Stimulated activated memory B cell treated with anti-CD40 and anti-IgM and Interleukin-4, amounts not matched to agents 10 μg/mL and 1 μg/mL and 100 μg/mL, for 72 hours (primary cell): ENCODE data around the gene SLC44A1.
A peak's percentile ranks its signal among the peaks of the same experiment; 100 is the strongest.

Experiments
- ATAC-seq: fragments of 150-1000 bp; cut with Tn5 transposase; 2 replicates; pipeline ENCODE4 v1.10.0; 2021
- H3K27ac Mint-ChIP-seq: one replicate; pipeline ENCODE4 v1.8.0; 2022; ENCODE audit warnings: mild to moderate bottlenecking, mixed read lengths
- H3K27me3 Mint-ChIP-seq: one replicate; pipeline ENCODE4 v1.8.0; 2022; ENCODE audit warnings: mixed read lengths
- H3K36me3 Mint-ChIP-seq: one replicate; pipeline ENCODE4 v1.8.0; 2022; ENCODE audit warnings: mixed read lengths
- H3K4me1 Mint-ChIP-seq: one replicate; pipeline ENCODE4 v1.8.0; 2022; ENCODE audit warnings: mixed read lengths
- H3K4me3 Mint-ChIP-seq: one replicate; pipeline ENCODE4 v1.8.0; 2022; ENCODE audit warnings: mild to moderate bottlenecking, moderate library complexity, mixed read lengths
- H3K9me3 Mint-ChIP-seq: one replicate; pipeline ENCODE4 v1.8.0; 2022; ENCODE audit warnings: mixed read lengths

SLC44A1 gene

GRCh38 chr9:105232207-105232606, 12.2 kb upstream of the SLC44A1 start:
- H3K9me3 Mint-ChIP-seq, result no peaks in the 10 kb centered on the region
- H3K27ac Mint-ChIP-seq, result no peak overlapping the region
- ATAC-seq, result no peak
- H3K27me3 Mint-ChIP-seq, result no peaks in the 10 kb centered on the region
- H3K4me3 Mint-ChIP-seq, result no peak overlapping the region
- H3K4me1 Mint-ChIP-seq, result no peaks in the 10 kb centered on the region
- no peaks in the 10 kb centered on the region for H3K36me3 Mint-ChIP-seq

DNA sequence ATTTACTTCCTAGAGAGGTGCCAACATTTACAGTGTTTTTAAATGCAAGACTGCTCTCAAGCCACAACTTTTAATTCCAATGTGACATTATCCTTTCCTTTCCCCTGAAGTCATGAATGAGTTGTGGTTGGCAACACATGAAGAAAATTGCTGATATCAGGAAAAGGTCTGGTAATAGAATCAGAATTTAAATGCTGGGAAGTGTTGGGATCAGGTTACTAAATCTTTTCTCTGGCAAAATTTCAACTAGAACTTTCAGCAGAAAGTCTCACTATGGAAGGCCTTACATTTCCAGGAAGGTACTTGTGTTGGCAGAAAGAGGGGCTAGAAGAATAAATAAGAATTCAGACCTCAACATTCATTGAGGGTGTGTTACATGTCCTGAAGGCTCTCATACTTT, 10.6 kb upstream of the SLC44A1 start:
- Mint-ChIP-seq H3K36me3 (no peaks in the 10 kb centered on the region), H3K4me1 (no peaks in the 10 kb centered on the region), H3K27me3 (no peaks in the 10 kb centered on the region), H3K4me3 (no peak overlapping the region), H3K9me3 (no peaks in the 10 kb centered on the region), H3K27ac (no peak overlapping the region)
- no peak for ATAC-seq

- ATAC-seq, result no peak
- H3K27ac Mint-ChIP-seq, result no peak overlapping the region
- no peaks in the 10 kb centered on the region for H3K9me3 Mint-ChIP-seq
- H3K4me1 Mint-ChIP-seq, result no peaks in the 10 kb centered on the region
- no peaks in the 10 kb centered on the region for H3K36me3 Mint-ChIP-seq
- no peak overlapping the region for H3K4me3 Mint-ChIP-seq
- H3K27me3 Mint-ChIP-seq, result peaks cover 10% of the 10 kb centered on the region
Measured at GRCh38 chr9:105236261-105236660, 8.2 kb upstream of the SLC44A1 start.

DNA sequence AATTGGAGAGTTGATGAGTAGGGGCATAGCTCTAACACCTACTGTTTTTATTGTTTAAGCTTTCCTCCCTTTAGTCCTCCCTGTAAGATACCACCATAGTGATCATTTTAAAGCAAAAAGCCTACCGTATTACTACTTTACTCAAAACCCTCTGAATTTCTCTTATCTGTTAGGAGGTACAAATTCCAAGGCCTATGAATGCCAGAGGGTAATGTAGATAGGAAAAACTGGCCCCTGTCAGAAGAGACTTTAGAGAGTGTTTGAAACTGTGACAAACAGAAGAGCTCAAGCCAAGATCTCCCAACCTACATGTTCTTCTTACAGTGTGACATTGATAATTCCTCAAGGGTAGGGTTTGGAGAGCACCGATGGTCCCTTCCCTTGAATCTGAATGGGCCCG, 7.2 kb upstream of the SLC44A1 start:
- Mint-ChIP-seq H3K27ac (no peak overlapping the region), H3K36me3 (no peaks in the 10 kb centered on the region), H3K4me1 (peaks cover 1% of the 10 kb centered on the region), H3K9me3 (no peaks in the 10 kb centered on the region), H3K27me3 (peaks cover 10% of the 10 kb centered on the region), H3K4me3 (no peak overlapping the region)
- ATAC-seq, result no peak

DNA sequence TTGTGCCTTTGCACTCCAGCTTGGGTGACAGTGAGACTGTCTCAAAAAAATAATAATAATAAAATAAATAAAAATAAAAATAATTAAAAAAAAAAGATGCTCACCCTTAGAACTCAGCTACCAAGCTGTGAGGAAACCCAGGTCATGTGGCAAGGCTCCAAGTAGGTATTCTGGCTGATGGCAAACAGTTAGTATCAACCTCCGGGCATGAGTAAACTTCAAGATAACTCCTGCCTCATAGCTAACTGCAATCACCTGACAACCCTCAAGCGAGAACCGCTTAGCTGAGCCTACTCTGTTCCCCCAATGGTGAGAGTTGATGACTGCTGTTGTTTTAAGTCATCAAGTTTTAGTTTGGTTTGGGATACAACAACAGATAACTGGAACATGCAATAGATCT, 6.1 kb upstream of the SLC44A1 start:
- Mint-ChIP-seq H3K4me3 (no peak overlapping the region), H3K9me3 (no peaks in the 10 kb centered on the region), H3K27me3 (peaks cover 10% of the 10 kb centered on the region), H3K36me3 (no peaks in the 10 kb centered on the region), H3K27ac (no peak overlapping the region), H3K4me1 (peaks cover 10% of the 10 kb centered on the region)
- ATAC-seq, result no peak

GRCh38 chr9:105241356-105242043, 3.0 kb upstream of the SLC44A1 start:
- Mint-ChIP-seq H3K27me3 (peaks cover 10% of the 10 kb centered on the region), H3K27ac (no peak overlapping the region), H3K36me3 (no peaks in the 10 kb centered on the region), H3K4me1 (peaks cover 25% of the 10 kb centered on the region), H3K9me3 (no peaks in the 10 kb centered on the region), H3K4me3 (no peak overlapping the region)
- no peak for ATAC-seq

- Mint-ChIP-seq H3K4me1 (peaks cover 25% of the 10 kb centered on the region), H3K27ac (no peak overlapping the region), H3K36me3 (no peaks in the 10 kb centered on the region), H3K27me3 (peaks cover 10% of the 10 kb centered on the region), H3K9me3 (no peaks in the 10 kb centered on the region), H3K4me3 (no peak overlapping the region)
- no peak for ATAC-seq
Measured at GRCh38 chr9:105242062-105242461, 2.4 kb upstream of the SLC44A1 start.

DNA sequence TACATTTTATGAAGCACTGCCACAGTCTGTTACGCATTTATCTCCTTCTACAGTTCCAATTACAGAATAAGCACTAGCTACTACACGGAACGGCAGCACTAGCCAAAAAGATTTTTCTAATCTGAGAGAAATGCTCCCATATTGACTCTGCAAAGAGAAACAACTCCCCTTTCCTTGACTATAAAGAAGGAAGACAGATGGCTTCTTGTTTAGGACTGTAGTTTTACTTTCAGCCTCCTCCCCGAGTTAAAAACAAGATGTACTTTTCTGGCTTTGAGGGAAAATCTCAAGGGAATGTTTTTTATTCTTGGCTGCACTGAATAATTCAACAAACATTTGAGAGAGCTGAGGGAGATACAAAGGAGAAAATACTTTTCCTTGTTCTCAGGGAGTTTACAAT, 1.9 kb upstream of the SLC44A1 start:
- no peaks in the 10 kb centered on the region for H3K36me3 Mint-ChIP-seq
- H3K4me3 Mint-ChIP-seq, result no peak overlapping the region
- no peak overlapping the region for H3K27ac Mint-ChIP-seq
- no peaks in the 10 kb centered on the region for H3K9me3 Mint-ChIP-seq
- peaks cover 10% of the 10 kb centered on the region for H3K27me3 Mint-ChIP-seq
- H3K4me1 Mint-ChIP-seq, result peaks cover 25% of the 10 kb centered on the region
- ATAC-seq, result no peak

DNA sequence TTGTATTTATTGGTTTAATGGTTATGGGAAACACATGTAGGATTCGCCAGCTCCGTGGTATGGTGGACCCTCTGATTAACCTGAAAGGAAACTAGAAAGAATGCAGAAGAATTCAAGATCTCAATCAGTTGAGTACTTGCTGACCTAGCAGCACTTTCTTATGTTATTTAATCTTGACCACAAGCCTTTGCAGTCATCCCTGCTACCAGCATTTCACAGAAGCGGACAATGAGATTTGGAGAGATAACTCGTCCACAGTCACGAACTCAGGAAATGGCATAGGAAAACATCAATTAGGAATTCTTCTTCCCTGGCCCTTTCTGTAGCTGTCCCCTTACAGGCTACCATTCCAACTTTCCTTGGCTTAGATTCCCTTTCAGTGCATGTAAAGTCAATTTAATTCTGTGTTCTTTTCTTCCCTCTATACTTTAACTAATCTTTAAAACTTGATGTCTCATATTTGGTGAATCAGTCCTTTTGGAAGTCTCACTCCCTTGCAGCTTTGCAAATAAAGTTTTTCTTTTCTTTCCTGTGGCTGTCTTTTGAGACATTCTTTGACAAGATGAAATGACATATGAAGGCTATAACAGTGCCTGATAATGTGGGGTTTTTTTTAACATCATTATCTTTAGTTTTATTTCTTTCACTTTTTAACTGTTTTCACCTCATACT, 1.3 kb upstream of the SLC44A1 start:
- Mint-ChIP-seq H3K36me3 (no peaks in the 10 kb centered on the region), H3K9me3 (no peaks in the 10 kb centered on the region), H3K27me3 (peaks cover 10% of the 10 kb centered on the region), H3K27ac (no peak overlapping the region), H3K4me1 (peaks cover 25% of the 10 kb centered on the region), H3K4me3 (no peak overlapping the region)
- ATAC-seq, result no peak

- H3K4me1 Mint-ChIP-seq, result peaks cover 25% of the 10 kb centered on the region
- H3K4me3 Mint-ChIP-seq, result peak overlapping the region; percentile 95
- peak overlapping the region; percentile 90 for H3K27ac Mint-ChIP-seq
- peak; percentile 84 for ATAC-seq
- H3K27me3 Mint-ChIP-seq, result peaks cover 9% of the 10 kb centered on the region
- no peaks in the 10 kb centered on the region for H3K36me3 Mint-ChIP-seq
- no peaks in the 10 kb centered on the region for H3K9me3 Mint-ChIP-seq
Measured at GRCh38 chr9:105244734-105245028, 230 bp downstream of the SLC44A1 start.

GRCh38 chr9:105245029-105245890, 809 bp downstream of the SLC44A1 start:
- no peaks in the 10 kb centered on the region for H3K36me3 Mint-ChIP-seq
- H3K9me3 Mint-ChIP-seq, result no peaks in the 10 kb centered on the region
- H3K27ac Mint-ChIP-seq, result peak overlapping the region; percentile 90
- peaks cover 25% of the 10 kb centered on the region for H3K4me1 Mint-ChIP-seq
- H3K4me3 Mint-ChIP-seq, result peak overlapping the region; percentile 95
- H3K27me3 Mint-ChIP-seq, result peaks cover 3% of the 10 kb centered on the region
- peak; percentile 28 for ATAC-seq

GRCh38 chr9:105245891-105246161, 1.4 kb downstream of the SLC44A1 start:
- Mint-ChIP-seq H3K27me3 (no peaks in the 10 kb centered on the region), H3K27ac (peak overlapping the region; percentile 90), H3K36me3 (no peaks in the 10 kb centered on the region), H3K9me3 (no peaks in the 10 kb centered on the region), H3K4me1 (peaks cover 25% of the 10 kb centered on the region), H3K4me3 (peak overlapping the region; percentile 95)
- no peak for ATAC-seq

DNA sequence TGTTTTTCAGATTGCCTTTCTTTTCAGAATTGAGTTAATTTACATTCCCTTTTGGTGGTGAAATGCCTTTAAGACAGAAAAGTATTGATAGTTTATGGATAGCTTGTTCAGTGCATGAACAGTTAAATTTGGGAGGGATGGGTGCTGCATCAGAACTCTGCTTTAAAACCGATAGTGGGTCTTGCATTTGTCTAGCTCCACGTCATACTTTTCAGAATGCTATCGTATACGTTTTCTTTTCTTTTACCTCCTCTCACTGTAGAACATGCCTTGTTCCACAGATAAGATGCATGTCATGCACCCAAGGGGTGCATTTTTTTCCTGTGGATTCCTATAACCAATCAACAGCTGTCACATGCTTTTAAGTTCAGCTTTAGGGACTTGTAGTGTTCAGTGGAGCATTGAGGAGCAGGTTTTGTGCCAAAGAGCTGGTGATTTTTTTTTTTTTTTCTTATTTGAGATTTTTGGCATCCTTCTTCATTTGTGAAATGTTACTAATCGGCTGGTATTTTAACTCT, 2.3 kb downstream of the SLC44A1 start:
- Mint-ChIP-seq H3K27ac (no peak overlapping the region), H3K9me3 (no peaks in the 10 kb centered on the region), H3K4me3 (no peak overlapping the region), H3K36me3 (no peaks in the 10 kb centered on the region), H3K4me1 (peaks cover 25% of the 10 kb centered on the region), H3K27me3 (no peaks in the 10 kb centered on the region)
- no peak for ATAC-seq

DNA sequence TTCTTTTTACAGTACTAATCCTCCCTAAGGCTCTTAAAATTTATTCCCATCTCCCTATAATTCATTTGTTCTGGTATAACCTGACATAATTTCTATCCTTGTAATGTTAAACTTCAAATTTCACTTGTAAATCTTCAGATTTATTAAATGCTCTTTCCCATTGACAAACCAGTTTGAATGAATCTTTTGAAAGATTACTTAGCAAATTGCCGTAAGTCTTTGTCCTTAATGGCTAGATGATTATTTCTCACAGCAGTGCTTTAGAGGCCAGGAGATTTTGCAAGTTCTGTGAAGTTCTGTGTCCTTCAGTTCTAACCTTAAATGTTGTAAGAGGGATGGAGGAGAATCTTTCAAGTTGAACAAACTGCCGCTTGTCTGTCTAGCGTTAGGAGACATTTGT, 4.2 kb downstream of the SLC44A1 start:
- Mint-ChIP-seq H3K4me3 (no peak overlapping the region), H3K36me3 (no peaks in the 10 kb centered on the region), H3K4me1 (peaks cover 15% of the 10 kb centered on the region), H3K27ac (no peak overlapping the region), H3K9me3 (no peaks in the 10 kb centered on the region), H3K27me3 (no peaks in the 10 kb centered on the region)
- no peak for ATAC-seq

GRCh38 chr9:105251133-105251532, 6.7 kb downstream of the SLC44A1 start:
- no peaks in the 10 kb centered on the region for H3K9me3 Mint-ChIP-seq
- no peak overlapping the region for H3K4me3 Mint-ChIP-seq
- no peak overlapping the region for H3K27ac Mint-ChIP-seq

More at GRCh38 chr9:105251133-105251532, 6.7 kb downstream of the SLC44A1 start:
- no peaks in the 10 kb centered on the region for H3K36me3 Mint-ChIP-seq
- ATAC-seq, result no peak
- no peaks in the 10 kb centered on the region for H3K27me3 Mint-ChIP-seq
- peaks cover 11% of the 10 kb centered on the region for H3K4me1 Mint-ChIP-seq
